Fibroblast of the aortic adventitia (primary cell): Measurements from ENCODE around the gene FOXP1. TPM values are rescaled to one million over a fixed set of nuclear protein-coding genes. Genes with fewer than 3 reads are reported as not detected.
"Not testable (repeated sequence)": the region's sequence is repeated elsewhere in the genome, so short reads cannot be mapped to it uniquely, and the experiment has no call there.

Experiments
- DNase-seq: peaks from one replicate; pipeline ENCODE4 v3.0.0-alpha.2; 2010; ENCODE audit warnings: low read depth
- H3K4me3 ChIP-seq: 2 replicates; pipeline ENCODE4 v1.5.1; 2011; ENCODE audit warnings: low read depth, mild to moderate bottlenecking, control low read depth, low read length, moderate library complexity
- CTCF ChIP-seq: IDR thresholded peaks from 2 replicates; pipeline ENCODE4 v1.5.1; 2011; ENCODE audit warnings: mild to moderate bottlenecking, low read length, control low read depth, inconsistent platforms; ENCODE audit not compliant: insufficient read depth
- total RNA-seq: library from RNA; depleted of rRNA; stranded (reverse); fragments of >200 nt; gene quantifications from 2 replicates; pipeline ENCODE4 v1.2.3, GENCODE V29; 2012; ENCODE audit warnings: low replicate concordance

Gene FOXP1
- total RNA-seq, 1 donor = 115 TPM

DNA sequence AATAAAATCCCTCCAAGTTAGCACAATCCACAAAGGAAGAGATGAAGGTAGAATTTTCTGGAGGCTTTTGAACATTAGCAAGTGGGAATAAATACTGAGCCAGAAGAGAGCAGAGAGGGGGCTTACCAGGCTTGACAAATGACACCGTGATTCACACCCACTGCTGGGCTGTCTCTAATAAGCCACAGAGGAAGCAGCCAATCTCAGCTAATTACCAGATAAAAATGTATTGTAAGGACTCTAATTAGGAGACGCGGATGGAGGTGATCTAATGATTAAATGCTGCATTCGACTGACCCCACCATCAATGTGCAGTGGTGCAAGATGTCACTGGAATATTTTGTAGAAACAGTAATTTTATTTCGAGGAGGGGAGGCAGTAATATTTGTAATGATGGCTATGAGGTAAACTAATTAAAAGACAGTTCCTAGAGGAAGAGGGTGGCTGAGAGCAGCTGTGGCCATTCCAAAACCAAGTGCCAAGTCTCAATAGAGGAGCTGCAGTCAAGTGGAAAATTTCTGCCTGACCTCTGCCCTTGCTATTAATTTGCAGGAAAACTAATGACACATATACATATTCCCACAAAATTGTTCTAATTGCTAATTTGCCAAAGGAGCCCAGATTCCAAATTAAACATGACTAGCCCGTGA is 602.2 kb downstream of the FOXP1 start:
- H3K4me3 ChIP-seq = no peak overlapping the region
- no peak for DNase-seq
- no peak for TF ChIP-seq CTCF

- no peak for DNase-seq
These were observed 602.8 kb downstream of the FOXP1 start for GRCh38 chr3:70980646-70981170.

DNA sequence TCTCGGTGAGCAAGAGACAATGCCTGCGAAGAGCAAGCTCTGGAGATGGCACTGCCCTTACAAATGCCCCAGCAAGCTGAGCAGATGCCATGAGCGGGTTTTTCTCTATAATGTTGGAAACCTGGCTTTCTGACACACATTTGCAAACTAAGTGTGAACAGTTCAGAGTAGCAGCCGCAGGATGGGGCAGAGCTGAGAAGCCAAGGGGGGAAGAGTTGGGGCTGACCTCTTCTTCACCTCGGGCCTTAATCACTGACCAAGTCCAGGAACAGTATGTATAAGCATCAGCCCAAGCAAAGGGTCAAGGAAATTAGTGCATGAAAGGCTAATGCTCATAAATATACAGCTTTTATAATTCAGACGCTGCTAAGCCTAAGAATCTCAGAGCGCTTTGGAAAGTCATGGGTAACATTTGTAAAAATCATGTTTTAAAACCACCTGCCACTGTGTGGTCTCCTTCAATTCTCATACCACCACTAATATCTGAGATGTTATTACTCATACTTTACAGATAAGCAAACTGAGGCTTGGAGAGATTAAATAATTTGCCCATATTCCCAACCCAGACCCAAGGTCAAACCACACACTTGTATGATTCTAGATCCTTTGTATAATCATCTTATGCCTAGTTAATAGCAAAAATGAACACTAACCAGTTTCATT is 603.4 kb downstream of the FOXP1 start:
- H3K4me3 ChIP-seq = no peak overlapping the region
- DNase-seq = peak; percentile 37
- no peak for TF ChIP-seq CTCF

More at GRCh38 chr3:70980646-70981170, 602.8 kb downstream of the FOXP1 start:
- no peak for TF ChIP-seq CTCF
- no peak overlapping the region for H3K4me3 ChIP-seq

- no peak overlapping the region for H3K4me3 ChIP-seq
- TF ChIP-seq CTCF = no peak
- DNase-seq = no peak
These were observed 605.8 kb downstream of the FOXP1 start for GRCh38 chr3:70977712-70978111.

GRCh38 chr3:70975981-70976380 is 607.5 kb downstream of the FOXP1 start:
- not testable (repeated sequence) for DNase-seq, H3K4me3 ChIP-seq

DNA sequence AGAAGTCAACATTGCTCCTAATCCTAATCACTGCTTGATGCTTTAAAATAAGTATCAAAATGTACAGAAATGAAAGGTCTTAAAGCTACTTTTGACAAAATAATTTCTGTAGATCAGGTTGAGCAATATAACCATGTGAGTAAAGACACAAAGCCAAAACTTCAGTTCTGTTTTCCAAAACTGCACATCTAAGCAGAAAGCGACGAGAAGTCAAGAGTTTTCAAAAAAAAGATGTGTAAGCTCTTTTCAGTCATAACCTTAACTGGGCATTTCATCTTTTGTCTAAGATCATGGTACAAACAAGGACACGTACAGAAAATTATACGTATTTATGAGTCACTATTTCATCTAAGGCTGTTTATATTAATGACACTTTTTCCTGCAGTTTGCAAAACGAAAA is 608.8 kb downstream of the FOXP1 start:
- TF ChIP-seq CTCF = no peak
- DNase-seq = no peak
- no peak overlapping the region for H3K4me3 ChIP-seq

GRCh38 chr3:70973558-70973957 is 610.0 kb downstream of the FOXP1 start:
- DNase-seq = peak; percentile 46
- no peak overlapping the region for H3K4me3 ChIP-seq
- no peak for TF ChIP-seq CTCF
